Liver (tissue), 9 donors: Measurements from ENCODE around the gene FMN1. TPM values are rescaled to one million over a fixed set of nuclear protein-coding genes. Genes with fewer than 3 reads are reported as not detected.

ENCODE experiments used
- DNase-seq: peaks from one replicate; pipeline ENCODE4 v3.0.0-alpha.2; 2017; ENCODE audit warnings: low spot score
- H3K27ac ChIP-seq, 2 donors: one replicate each; pipeline ENCODE4 v1.7.0; 2013; ENCODE audit warnings: inconsistent platforms in 2 of 2, low read length in 2 of 2, control low read depth in 1 of 2, low read depth in 1 of 2, mild to moderate bottlenecking in 1 of 2
- H3K27me3 ChIP-seq, 4 donors: one replicate each; pipeline versions ENCODE4 v1.6.1 to v1.7.0; 2013; ENCODE audit warnings: low read length in 3 of 4, inconsistent platforms in 1 of 4, mild to moderate bottlenecking in 1 of 4, moderate library complexity in 1 of 4; ENCODE audit not compliant: control insufficient read depth in 4 of 4, insufficient read depth in 4 of 4
- H3K36me3 ChIP-seq, 4 donors: one replicate each; pipeline versions ENCODE4 v1.6.1 to v1.7.0; 2013; ENCODE audit warnings: low read length in 3 of 4, mild to moderate bottlenecking in 3 of 4, low read depth in 1 of 4, moderate library complexity in 1 of 4; ENCODE audit not compliant: control insufficient read depth in 4 of 4, insufficient read depth in 3 of 4
- H3K4me1 ChIP-seq, 4 donors: one replicate each; pipeline versions ENCODE4 v1.6.1 to v1.7.0; 2013; ENCODE audit warnings: low read length in 3 of 4, mild to moderate bottlenecking in 3 of 4, moderate library complexity in 1 of 4; ENCODE audit not compliant: control insufficient read depth in 4 of 4, insufficient read depth in 4 of 4
- H3K4me3 ChIP-seq, 3 donors: one replicate each; pipeline versions ENCODE4 v1.6.1 to v1.7.0; 2013; ENCODE audit warnings: low read length in 3 of 3, control low read depth in 1 of 3, low read depth in 1 of 3, mild to moderate bottlenecking in 1 of 3
- H3K9ac ChIP-seq, 2 donors: one replicate each; pipeline ENCODE4 v1.7.0; 2013; ENCODE audit warnings: low read length in 2 of 2, mild to moderate bottlenecking in 2 of 2, moderate library complexity in 2 of 2, control low read depth in 1 of 2, low read depth in 1 of 2
- H3K9me3 ChIP-seq, 4 donors: one replicate each; pipeline versions ENCODE4 v1.6.1 to v1.7.0; 2013; ENCODE audit warnings: low read length in 3 of 4; ENCODE audit not compliant: control insufficient read depth in 4 of 4
- EGR1 ChIP-seq, 2 donors: IDR thresholded peaks; 2 replicates each; pipeline ENCODE4 v1.6.1; 2016 to 2018; ENCODE audit warnings: antibody characterized with exemption in 2 of 2, low read depth in 2 of 2
- FOXA2 ChIP-seq: IDR thresholded peaks from 2 replicates; pipeline ENCODE4 v1.6.1; 2016; ENCODE audit warnings: antibody characterized with exemption
- GABPA ChIP-seq, 2 donors: IDR thresholded peaks in 1 of 2; conservative IDR thresholded peaks in 1 of 2; 2 replicates each; pipeline ENCODE4 v1.6.1; 2016; ENCODE audit warnings: antibody characterized with exemption in 2 of 2, mild to moderate bottlenecking in 1 of 2, moderate library complexity in 1 of 2
- HNF4G ChIP-seq: IDR thresholded peaks from 2 replicates; pipeline ENCODE4 v1.6.1; 2016; ENCODE audit warnings: antibody characterized with exemption
- JUND ChIP-seq, 2 donors: IDR thresholded peaks; 2 replicates each; pipeline ENCODE4 v1.6.1; 2016; ENCODE audit warnings: antibody characterized with exemption in 2 of 2
- NR2F2 ChIP-seq: IDR thresholded peaks from 2 replicates; pipeline ENCODE4 v1.6.1; 2016; ENCODE audit warnings: antibody characterized with exemption
- RAD21 ChIP-seq, 2 donors: IDR thresholded peaks; 2 replicates each; pipeline ENCODE4 v1.6.1; 2016; ENCODE audit warnings: antibody characterized with exemption in 2 of 2, mild to moderate bottlenecking in 2 of 2
- SP1 ChIP-seq: IDR thresholded peaks from 2 replicates; pipeline ENCODE4 v1.6.1; 2018; ENCODE audit warnings: antibody characterized with exemption, mild to moderate bottlenecking
- TAF1 ChIP-seq: conservative IDR thresholded peaks from 2 replicates; pipeline ENCODE4 v1.6.1; 2016; ENCODE audit warnings: antibody characterized with exemption, mild to moderate bottlenecking
- WGBS: extraction: QIAGEN DNeasy Blood & Tissue Kit; methylation state at CpG from one replicate; pipeline ENCODE4 v1.1.7; 2013; 5-methylcytosine and 5-hydroxymethylcytosine counted together
- polyA plus RNA-seq, 2 donors: library from polyadenylated mRNA; stranded (reverse) in 1 of 2; unstranded in 1 of 2; fragments of 200-250 nt in 1 of 2; fragments of >200 nt in 1 of 2; fragmentation: Nextera tagmentation in 1 of 2; extraction: Ambion mirVana in 1 of 2; gene quantifications; one replicate each; pipeline versions ENCODE4 v1.2.1 to v1.2.3, GENCODE V29; 2013 to 2015
- total RNA-seq, 2 donors: library from RNA; depleted of rRNA; stranded (reverse); fragments of >200 nt; gene quantifications; one replicate each; pipeline ENCODE4 v1.2.3, GENCODE V29; 2014
- TF ChIP-seq, protein P1 (sequence below): IDR thresholded peaks from 2 replicates; pipeline ENCODE4 v1.6.1; 2016; ENCODE audit warnings: antibody characterized with exemption, mild to moderate bottlenecking
- TF ChIP-seq, protein P2 (sequence below): IDR thresholded peaks from 2 replicates; pipeline ENCODE4 v1.6.1; 2016; ENCODE audit warnings: antibody characterized with exemption
- TF ChIP-seq, protein P3 (sequence below): fragments of 150-350 bp; IDR thresholded peaks from 2 replicates; pipeline ENCODE4 v1.5.1; 2017; ENCODE audit warnings: improper control_type of control experiment, low read depth, low read length; ENCODE audit not compliant: missing input control
- donor health status: healthy.
- donor health status: healthy.
- donor health status: healthy.
- donor health status: healthy.
- donor health status: healthy.

FMN1 gene
- total and polyA plus RNA-seq, 4 donors, result 0.21 to 5.4 (median 0.53) TPM

DNA sequence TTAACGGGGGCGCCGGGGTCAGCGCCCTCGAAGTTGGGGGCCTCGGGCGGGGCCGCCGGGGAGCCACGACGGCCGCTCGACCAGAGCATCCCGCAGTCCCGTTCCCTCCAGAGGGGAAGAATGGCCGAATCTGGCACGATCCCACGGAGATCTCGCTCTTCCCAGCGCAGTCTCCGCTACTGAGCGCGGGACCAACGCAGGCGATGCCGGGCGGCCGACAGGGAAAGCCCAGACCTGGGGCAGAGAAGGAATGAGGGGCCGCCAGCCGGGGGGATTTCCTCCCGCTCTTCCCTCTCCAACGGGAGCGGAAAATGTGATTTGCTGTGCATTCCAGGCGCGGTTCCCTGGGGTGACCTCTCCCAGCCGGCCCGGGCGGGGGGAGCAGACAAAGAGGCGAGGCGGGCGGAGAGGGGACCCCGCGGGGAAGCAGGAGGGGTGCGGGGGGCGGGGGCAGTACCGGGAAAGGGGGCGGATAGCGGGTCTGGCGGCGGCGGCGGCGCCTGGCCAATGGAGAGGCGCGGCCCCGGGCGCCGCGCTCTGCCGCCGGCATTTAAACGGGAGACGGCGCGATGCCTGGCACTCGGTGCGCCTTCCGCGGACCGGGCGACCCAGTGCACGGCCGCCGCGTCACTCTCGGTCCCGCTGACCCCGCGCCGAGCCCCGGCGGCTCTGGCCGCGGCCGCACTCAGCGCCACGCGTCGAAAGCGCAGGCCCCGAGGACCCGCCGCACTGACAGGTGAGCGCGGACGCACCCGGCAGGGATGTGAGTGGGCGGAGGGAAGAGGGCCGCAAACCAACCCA lies 476.9 kb downstream of the FMN1 start, which contains the start of gene GREM1:
Gene GREM1 (plus strand): TSS at position 579 of the 801 bp plus-strand sequence. CDS start 12,687 bp downstream, outside the sequence.
- TF ChIP-seq FOXA2 (no peak), NR2F2 (no peak), TAF1 (no peak), SP1 (no peak), JUND (IDR thresholded peaks at IDR 0.05) (no peak), EGR1 (IDR thresholded peaks at IDR 0.05; ENCODE audit: low read depth in 2 of 2) (no peak), RAD21 (IDR thresholded peaks at IDR 0.05) (no peak)
- TF ChIP-seq, protein P1, sequence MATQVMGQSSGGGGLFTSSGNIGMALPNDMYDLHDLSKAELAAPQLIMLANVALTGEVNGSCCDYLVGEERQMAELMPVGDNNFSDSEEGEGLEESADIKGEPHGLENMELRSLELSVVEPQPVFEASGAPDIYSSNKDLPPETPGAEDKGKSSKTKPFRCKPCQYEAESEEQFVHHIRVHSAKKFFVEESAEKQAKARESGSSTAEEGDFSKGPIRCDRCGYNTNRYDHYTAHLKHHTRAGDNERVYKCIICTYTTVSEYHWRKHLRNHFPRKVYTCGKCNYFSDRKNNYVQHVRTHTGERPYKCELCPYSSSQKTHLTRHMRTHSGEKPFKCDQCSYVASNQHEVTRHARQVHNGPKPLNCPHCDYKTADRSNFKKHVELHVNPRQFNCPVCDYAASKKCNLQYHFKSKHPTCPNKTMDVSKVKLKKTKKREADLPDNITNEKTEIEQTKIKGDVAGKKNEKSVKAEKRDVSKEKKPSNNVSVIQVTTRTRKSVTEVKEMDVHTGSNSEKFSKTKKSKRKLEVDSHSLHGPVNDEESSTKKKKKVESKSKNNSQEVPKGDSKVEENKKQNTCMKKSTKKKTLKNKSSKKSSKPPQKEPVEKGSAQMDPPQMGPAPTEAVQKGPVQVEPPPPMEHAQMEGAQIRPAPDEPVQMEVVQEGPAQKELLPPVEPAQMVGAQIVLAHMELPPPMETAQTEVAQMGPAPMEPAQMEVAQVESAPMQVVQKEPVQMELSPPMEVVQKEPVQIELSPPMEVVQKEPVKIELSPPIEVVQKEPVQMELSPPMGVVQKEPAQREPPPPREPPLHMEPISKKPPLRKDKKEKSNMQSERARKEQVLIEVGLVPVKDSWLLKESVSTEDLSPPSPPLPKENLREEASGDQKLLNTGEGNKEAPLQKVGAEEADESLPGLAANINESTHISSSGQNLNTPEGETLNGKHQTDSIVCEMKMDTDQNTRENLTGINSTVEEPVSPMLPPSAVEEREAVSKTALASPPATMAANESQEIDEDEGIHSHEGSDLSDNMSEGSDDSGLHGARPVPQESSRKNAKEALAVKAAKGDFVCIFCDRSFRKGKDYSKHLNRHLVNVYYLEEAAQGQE, result no peak
- Histone ChIP-seq H3K36me3 (no peaks in the 10 kb centered on the region), H3K4me1 (peaks cover 11 to 26% (median 21%) of the 10 kb centered on the region in 4 donors), H3K9me3 (peaks cover 0 to 2% (median 0%) of the 10 kb centered on the region in 4 donors), H3K27me3 (peaks cover 0 to 20% (median 3%) of the 10 kb centered on the region in 4 donors), H3K4me3 (peak within 1 kb of the TSS; percentile 35 to 62 (median 61)), H3K27ac (no peak within 1 kb of the TSS), H3K9ac (no peak within 1 kb of the TSS)
- DNase-seq, result no peak
- WGBS, result 4% methylated on average over 99 of the region's 99 CpGs

DNA sequence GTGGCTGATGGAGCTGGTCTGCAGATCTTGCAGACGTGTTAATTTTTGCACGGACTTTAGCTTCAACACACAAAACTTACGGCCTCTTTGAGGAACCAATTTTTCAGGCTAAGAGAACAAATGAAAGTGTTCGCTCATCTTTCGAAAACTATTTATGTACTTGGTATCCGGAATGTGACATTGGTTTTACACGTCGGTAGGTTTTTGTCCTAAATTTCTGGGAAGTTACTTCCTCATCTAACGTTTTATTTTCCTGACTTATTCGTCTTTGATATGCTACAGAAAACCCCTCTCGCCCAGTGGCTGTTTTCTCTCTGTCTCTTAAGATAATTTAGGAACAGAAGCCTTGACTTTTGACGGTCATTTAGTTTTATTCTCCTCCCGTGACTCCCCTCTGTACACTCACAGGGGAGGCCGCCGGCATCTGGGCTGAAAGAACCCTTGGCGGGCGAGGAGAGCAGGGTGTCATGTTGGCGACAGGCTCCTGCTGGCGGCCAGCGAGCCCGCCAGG lies 477.5 kb downstream of the FMN1 start:
- Histone ChIP-seq H3K9me3 (peaks cover 0 to 2% (median 0%) of the 10 kb centered on the region in 4 donors), H3K27me3 (peaks cover 0 to 20% (median 3%) of the 10 kb centered on the region in 4 donors), H3K27ac (no peak overlapping the region), H3K9ac (no peak overlapping the region), H3K4me1 (peaks cover 11 to 26% (median 21%) of the 10 kb centered on the region in 4 donors), H3K4me3 (peak overlapping the region in 1 of 3 donors; percentile 61), H3K36me3 (no peaks in the 10 kb centered on the region)
- 16% methylated on average over 21 of the region's 21 CpGs for WGBS
- no peak for DNase-seq
- TF ChIP-seq GABPA (IDR thresholded peaks at IDR 0.05 in 1 of 2, conservative IDR thresholded peaks at IDR 0.05 in 1 of 2), result no peak
- TF ChIP-seq, protein P2, sequence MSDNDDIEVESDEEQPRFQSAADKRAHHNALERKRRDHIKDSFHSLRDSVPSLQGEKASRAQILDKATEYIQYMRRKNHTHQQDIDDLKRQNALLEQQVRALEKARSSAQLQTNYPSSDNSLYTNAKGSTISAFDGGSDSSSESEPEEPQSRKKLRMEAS, result no peak
- no peak for TF ChIP-seq HNF4G
- TF ChIP-seq, protein P3, sequence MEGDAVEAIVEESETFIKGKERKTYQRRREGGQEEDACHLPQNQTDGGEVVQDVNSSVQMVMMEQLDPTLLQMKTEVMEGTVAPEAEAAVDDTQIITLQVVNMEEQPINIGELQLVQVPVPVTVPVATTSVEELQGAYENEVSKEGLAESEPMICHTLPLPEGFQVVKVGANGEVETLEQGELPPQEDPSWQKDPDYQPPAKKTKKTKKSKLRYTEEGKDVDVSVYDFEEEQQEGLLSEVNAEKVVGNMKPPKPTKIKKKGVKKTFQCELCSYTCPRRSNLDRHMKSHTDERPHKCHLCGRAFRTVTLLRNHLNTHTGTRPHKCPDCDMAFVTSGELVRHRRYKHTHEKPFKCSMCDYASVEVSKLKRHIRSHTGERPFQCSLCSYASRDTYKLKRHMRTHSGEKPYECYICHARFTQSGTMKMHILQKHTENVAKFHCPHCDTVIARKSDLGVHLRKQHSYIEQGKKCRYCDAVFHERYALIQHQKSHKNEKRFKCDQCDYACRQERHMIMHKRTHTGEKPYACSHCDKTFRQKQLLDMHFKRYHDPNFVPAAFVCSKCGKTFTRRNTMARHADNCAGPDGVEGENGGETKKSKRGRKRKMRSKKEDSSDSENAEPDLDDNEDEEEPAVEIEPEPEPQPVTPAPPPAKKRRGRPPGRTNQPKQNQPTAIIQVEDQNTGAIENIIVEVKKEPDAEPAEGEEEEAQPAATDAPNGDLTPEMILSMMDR, result no peak
- no peak for TF ChIP-seq RAD21 (IDR thresholded peaks at IDR 0.05)
